ENCODE data around the gene KDM6A. TPM values are rescaled to one million over a fixed set of nuclear protein-coding genes. Genes with fewer than 3 reads are reported as not detected.

Gene KDM6A
- polyA plus RNA-seq, 6 donors from 2014 or later: 7.5 to 22.4 (median 18.5) TPM

Other genes with a start within 250 kb of the KDM6A start
- gene DUSP21, start 29.2 kb upstream of the KDM6A start, polyA plus RNA-seq (ENCODE audit: low read depth in 6 of 6): not detected

Measured in naive B cell (primary cell).